ENCODE results near the gene CCNT1.
"Not testable (repeated sequence)": the region's sequence is repeated elsewhere in the genome, so short reads cannot be mapped to it uniquely, and the experiment has no call there.

CCNT1 gene

GRCh38 chr12:48717252-48717695, 767 bp upstream of the CCNT1 start:
- Histone ChIP-seq H3K4me2 (ENCODE audit: low read length) (peak overlapping the region; percentile 74), H3K36me3 (ENCODE audit: control insufficient read depth, low read length) (peaks cover 41% of the 10 kb centered on the region), H3K9me3 (ENCODE audit: control insufficient read depth, insufficient read depth, low read length) (peaks cover 17% of the 10 kb centered on the region), H3K27ac (ENCODE audit: low read depth, low read length) (peak overlapping the region; percentile 87), H3K9me2 (replicated peaks; ENCODE audit: control insufficient read depth, low read length) (no peaks in the 10 kb centered on the region), H3F3A (ENCODE audit: control insufficient read depth, insufficient read depth) (peaks cover 4% of the 10 kb centered on the region; the same call in 1 of the 2 replicates), H4K20me1 (ENCODE audit: control insufficient read depth, insufficient read depth, low read depth, low read length) (peaks cover 13% of the 10 kb centered on the region; the same call in 1 of the 2 replicates), H3K79me2 (ENCODE audit: control insufficient read depth, low read length) (peaks cover 52% of the 10 kb centered on the region), H3K27me3 (ENCODE audit: control insufficient read depth, low read length) (no peaks in the 10 kb centered on the region), H3K4me3 (ENCODE audit: low read length) (peak overlapping the region; percentile 97), H3K4me1 (ENCODE audit: control insufficient read depth, low read length) (peaks cover 28% of the 10 kb centered on the region)
- TF ChIP-seq EZH2phosphoT487 (IDR thresholded peaks at IDR 0.05; ENCODE audit: borderline replicate concordance, low read length) (no peak), CTCF (IDR thresholded peaks at IDR 0.05; ENCODE audit: low read depth, low read length, poor library complexity, severe bottlenecking) (no peak)

GRCh38 chr12:48716168-48716492, 377 bp downstream of the CCNT1 start:
- Histone ChIP-seq H3K9me3 (ENCODE audit: control insufficient read depth, insufficient read depth, low read length) (peaks cover 13% of the 10 kb centered on the region), H3K4me1 (ENCODE audit: control insufficient read depth, low read length) (peaks cover 28% of the 10 kb centered on the region), H3K27ac (ENCODE audit: low read depth, low read length) (peak overlapping the region; percentile 87), H3K36me3 (ENCODE audit: control insufficient read depth, low read length) (peaks cover 50% of the 10 kb centered on the region), H3K9me2 (replicated peaks; ENCODE audit: control insufficient read depth, low read length) (no peaks in the 10 kb centered on the region), H3K4me2 (ENCODE audit: low read length) (peak overlapping the region; percentile 90), H3F3A (ENCODE audit: control insufficient read depth, insufficient read depth) (peaks cover 4% of the 10 kb centered on the region; the same call in 1 of the 2 replicates), H3K27me3 (ENCODE audit: control insufficient read depth, low read length) (no peaks in the 10 kb centered on the region), H3K79me2 (ENCODE audit: control insufficient read depth, low read length) (peaks cover 63% of the 10 kb centered on the region), H3K4me3 (ENCODE audit: low read length) (peak overlapping the region; percentile 97), H4K20me1 (ENCODE audit: control insufficient read depth, insufficient read depth, low read depth, low read length) (peaks cover 13% of the 10 kb centered on the region; the same call in 1 of the 2 replicates)
- TF ChIP-seq CTCF (IDR thresholded peaks at IDR 0.05; ENCODE audit: low read depth, low read length, poor library complexity, severe bottlenecking) (no peak), EZH2phosphoT487 (IDR thresholded peaks at IDR 0.05; ENCODE audit: borderline replicate concordance, low read length) (no peak)

- H3K9me3 ChIP-seq (ENCODE audit: control insufficient read depth, insufficient read depth, low read length), result no peaks in the 10 kb centered on the region
- no peak overlapping the region for H3K4me3 ChIP-seq (ENCODE audit: low read length)
- no peaks in the 10 kb centered on the region for H3K9me2 ChIP-seq (replicated peaks; ENCODE audit: control insufficient read depth, low read length)
- H3K4me1 ChIP-seq (ENCODE audit: control insufficient read depth, low read length), result peaks cover 22% of the 10 kb centered on the region
- H3F3A ChIP-seq (ENCODE audit: control insufficient read depth, insufficient read depth), result no peaks in the 10 kb centered on the region
- H3K27me3 ChIP-seq (ENCODE audit: control insufficient read depth, low read length), result no peaks in the 10 kb centered on the region
- H4K20me1 ChIP-seq (ENCODE audit: control insufficient read depth, insufficient read depth, low read depth, low read length), result peaks cover 13% of the 10 kb centered on the region; the same call in 1 of the 2 replicates
- H3K27ac ChIP-seq (ENCODE audit: low read depth, low read length), result no peak overlapping the region
- no peak overlapping the region for H3K4me2 ChIP-seq (ENCODE audit: low read length)
- no peak for TF ChIP-seq CTCF (IDR thresholded peaks at IDR 0.05; ENCODE audit: low read depth, low read length, poor library complexity, severe bottlenecking)
- no peak for TF ChIP-seq EZH2phosphoT487 (IDR thresholded peaks at IDR 0.05; ENCODE audit: borderline replicate concordance, low read length)
- peaks cover 92% of the 10 kb centered on the region for H3K79me2 ChIP-seq (ENCODE audit: control insufficient read depth, low read length)
- H3K36me3 ChIP-seq (ENCODE audit: control insufficient read depth, low read length), result peaks cover 74% of the 10 kb centered on the region
These were observed 4.3 kb downstream of the CCNT1 start for GRCh38 chr12:48712209-48712608.

GRCh38 chr12:48698822-48699221, 17.7 kb downstream of the CCNT1 start:
- H3K27ac ChIP-seq (ENCODE audit: low read depth, low read length); H3K4me3 ChIP-seq (ENCODE audit: low read length); H4K20me1 ChIP-seq (ENCODE audit: control insufficient read depth, insufficient read depth, low read depth, low read length); H3K9me3 ChIP-seq (ENCODE audit: control insufficient read depth, insufficient read depth, low read length); H3K27me3 ChIP-seq (ENCODE audit: control insufficient read depth, low read length); H3F3A ChIP-seq (ENCODE audit: control insufficient read depth, insufficient read depth); H3K9me2 ChIP-seq (replicated peaks; ENCODE audit: control insufficient read depth, low read length); H3K4me2 ChIP-seq (ENCODE audit: low read length); H3K4me1 ChIP-seq (ENCODE audit: control insufficient read depth, low read length): not testable (repeated sequence)
- Histone ChIP-seq H3K79me2 (ENCODE audit: control insufficient read depth, low read length) (peaks cover 33% of the 10 kb centered on the region), H3K36me3 (ENCODE audit: control insufficient read depth, low read length) (peaks cover 79% of the 10 kb centered on the region)

Measured in DOHH2 (cell line).